HG03571 (cell line): ENCODE data around the gene WDR26.
A peak's percentile ranks its signal among the peaks of the same experiment; 100 is the strongest.

Experiments used
- ATAC-seq: cut with Tn5 transposase; IDR thresholded peaks from one replicate; pipeline ENCODE4 v1.9.1; 2021; ENCODE audit not compliant: unreplicated experiment

The WDR26 gene

GRCh38 chr1:224402472-224403036 is 32.0 kb downstream of the WDR26 start:
- no peak for ATAC-seq

DNA sequence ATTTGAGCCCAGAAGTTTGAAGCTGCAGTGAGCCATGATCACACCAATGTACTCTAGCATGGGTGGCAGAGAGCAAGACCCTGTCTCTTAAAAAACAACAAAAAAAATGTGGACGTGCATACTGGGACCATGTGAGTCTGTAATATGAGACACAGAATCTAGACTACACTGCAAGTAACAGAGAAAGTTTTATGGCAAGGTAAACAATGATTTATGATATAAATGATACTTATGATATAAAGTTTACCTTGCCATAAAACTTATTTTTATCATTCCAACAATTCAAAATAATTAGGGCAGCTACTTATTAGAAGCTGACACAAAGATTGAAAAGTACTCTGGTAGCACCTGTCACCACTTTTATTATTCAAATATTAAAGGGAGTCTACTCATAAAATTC is 34.7 kb downstream of the WDR26 start:
- no peak for ATAC-seq

- no peak for ATAC-seq
Observed at GRCh38 chr1:224393294-224393693, 41.3 kb downstream of the WDR26 start.

DNA sequence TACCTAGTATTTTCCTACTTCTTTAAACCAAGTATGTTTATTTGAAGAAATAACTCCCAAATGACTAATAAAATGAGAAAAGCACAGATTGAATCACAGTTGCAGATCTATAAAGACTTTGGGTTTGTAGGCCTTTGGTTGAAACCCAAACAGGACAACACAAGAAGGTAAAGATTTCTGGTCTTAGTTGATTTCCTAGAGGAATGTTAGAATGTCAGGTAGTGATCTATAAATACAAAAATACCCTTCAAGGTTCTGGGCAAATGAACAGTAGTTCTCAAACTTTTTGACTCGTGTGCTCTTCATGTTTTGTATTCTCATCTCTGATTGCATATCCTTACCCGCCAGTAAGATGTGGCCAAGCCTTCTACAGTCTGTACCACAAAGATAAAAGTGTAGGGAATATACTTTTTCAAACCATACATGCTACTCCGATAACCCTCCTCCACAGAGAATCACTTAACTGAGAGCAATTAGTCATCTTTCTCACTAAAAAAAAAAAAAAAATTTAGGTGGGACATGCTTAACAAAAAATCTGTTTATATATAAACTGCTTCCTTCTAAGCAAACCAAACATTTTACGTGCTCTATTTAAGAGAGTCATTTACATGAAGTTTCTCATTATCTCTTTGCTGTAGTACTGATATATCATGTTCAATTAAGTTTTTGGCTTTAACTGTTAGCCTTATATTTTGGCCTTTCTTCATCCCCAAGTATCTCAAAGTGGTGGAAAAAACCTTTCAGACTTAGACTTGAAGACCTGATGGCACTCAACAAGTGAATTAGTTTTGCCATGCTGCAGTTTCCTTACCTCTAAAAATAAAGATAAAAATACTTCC is 42.0 kb downstream of the WDR26 start:
- ATAC-seq, result no peak

- ATAC-seq, result no peak
Observed at GRCh38 chr1:224390517-224390916, 44.1 kb downstream of the WDR26 start.

- no peak for ATAC-seq
Observed at GRCh38 chr1:224387943-224388342, 46.7 kb downstream of the WDR26 start.

GRCh38 chr1:224387302-224387912 is 47.2 kb downstream of the WDR26 start:
- no peak for ATAC-seq

GRCh38 chr1:224383218-224383617 is 51.4 kb downstream of the WDR26 start:
- no peak for ATAC-seq

DNA sequence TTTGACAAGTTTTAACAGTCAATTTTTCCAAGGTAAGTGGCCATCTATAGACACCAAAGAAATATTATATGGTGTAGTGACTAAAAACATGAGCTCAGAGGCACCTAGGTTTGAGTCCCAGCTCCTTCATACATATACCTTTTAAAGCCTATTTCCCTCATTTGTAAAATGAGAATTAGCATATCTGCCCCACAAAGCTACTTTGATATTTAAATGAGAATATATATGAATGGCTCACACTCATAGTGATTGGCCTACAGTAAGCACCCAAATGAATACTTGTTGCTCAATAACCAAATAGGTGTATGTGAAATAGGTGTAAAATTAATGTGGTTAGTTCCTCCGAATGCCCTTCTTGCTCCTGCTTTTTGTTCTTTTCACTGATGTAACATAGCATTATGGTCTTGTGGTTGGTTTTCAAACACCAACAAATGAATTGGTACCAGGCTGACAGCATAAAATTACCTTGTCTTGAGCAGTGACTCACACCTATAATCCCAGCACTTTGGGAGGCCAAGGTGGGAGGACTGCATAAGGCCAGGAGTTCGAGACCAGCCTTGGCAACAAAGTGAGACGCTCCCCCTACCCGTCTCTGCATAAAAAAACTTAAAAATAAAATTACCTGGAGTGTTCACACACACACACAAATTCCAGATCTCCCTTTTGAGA is 52.6 kb downstream of the WDR26 start:
- no peak for ATAC-seq

- ATAC-seq, result peak; percentile 74
Observed at GRCh38 chr1:224380003-224380402, 54.6 kb downstream of the WDR26 start.

GRCh38 chr1:224378855-224379631 is 55.6 kb downstream of the WDR26 start:
- no peak for ATAC-seq

GRCh38 chr1:224377676-224378006 is 57.0 kb downstream of the WDR26 start:
- peak; percentile 36 for ATAC-seq

GRCh38 chr1:224375059-224375458 is 59.5 kb downstream of the WDR26 start:
- no peak for ATAC-seq

- no peak for ATAC-seq
Observed at GRCh38 chr1:224373008-224373590, 61.5 kb downstream of the WDR26 start.

- peak; percentile 55 for ATAC-seq
Observed at GRCh38 chr1:224368409-224368808, 66.2 kb downstream of the WDR26 start.

DNA sequence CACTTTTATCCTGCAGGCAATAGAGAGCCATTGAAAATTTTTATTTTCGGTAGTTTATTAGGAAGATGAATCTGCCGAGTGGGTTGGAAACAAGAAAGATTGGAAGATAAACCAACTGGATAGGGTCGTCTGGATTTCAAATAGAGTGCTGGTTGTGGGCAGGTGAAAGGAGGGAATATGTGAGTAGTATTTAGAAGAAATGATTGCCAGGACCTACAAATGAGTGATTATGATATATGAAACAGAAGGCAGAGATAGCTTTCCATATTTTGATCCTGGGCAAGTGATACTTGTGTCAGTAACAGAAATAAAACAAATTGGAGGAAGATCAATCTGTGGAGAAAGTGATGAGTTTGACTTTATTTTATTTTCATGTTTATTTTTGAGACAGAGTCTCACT is 75.4 kb downstream of the WDR26 start:
- ATAC-seq, result no peak

DNA sequence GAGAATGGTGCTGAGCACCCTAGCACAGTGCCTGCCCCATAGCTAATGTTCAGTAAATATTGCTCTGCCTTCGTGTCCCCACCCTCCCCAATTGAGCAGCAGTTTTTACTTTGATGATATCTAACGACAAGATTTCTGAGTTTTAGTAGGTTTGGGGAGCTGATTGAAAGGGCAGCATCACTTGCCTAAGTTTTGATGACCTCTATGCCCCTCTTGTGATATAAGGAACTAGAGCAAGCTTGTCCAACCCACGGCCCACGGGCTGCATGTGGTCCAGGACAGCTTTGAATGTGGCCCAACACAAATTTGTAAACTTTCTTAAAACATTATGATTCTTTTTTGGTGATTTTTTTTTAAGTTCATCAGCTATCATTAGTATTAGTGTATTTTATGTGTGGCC is 76.4 kb downstream of the WDR26 start:
- no peak for ATAC-seq

- ATAC-seq, result no peak
Observed at GRCh38 chr1:224357626-224358124, 76.9 kb downstream of the WDR26 start.

DNA sequence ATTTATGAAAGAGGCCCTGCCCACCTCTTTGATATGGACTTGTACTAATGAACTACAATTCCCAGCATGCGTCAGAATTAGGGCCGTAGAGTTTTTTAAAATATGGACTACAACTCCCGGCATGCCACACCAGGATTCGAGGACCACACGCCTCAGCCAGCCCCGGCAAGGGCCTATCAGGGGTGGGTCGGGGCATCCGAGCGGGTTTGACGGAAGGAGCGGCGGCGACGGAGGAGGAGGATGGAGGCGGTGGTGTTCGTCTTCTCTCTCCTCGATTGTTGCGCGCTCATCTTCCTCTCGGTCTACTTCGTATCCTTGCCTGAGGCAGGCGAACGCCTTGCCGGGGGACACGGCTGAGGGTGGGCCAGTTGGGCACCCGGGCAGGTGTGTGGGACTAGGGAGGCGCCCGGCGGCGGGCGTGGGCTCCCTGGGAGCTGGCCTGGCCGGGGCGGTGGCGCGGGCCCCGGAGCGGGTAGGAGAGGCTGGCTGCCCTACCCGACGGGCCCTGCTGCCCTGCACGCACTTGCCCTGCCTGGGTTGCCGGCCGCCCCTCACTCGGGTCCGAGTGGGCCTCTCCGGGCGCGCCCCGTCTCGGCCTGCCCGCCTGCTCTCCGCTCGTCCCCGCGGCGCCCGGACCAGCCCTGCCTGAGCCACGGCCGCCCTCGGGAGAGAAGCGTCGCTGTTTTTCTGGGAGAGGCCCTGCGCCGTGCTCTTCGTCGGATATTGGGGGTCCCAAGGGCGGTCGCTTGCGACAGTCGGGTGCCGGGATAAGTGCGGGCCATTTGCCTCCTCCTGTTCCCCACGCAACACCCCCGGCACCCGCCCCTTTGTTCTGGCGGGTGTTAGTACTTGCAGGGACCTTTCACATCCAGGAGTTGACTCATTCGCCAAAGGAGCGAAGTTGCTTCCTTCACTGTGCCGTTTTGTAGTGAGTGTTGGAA is 77.6 kb downstream of the WDR26 start, which contains the start of gene CNIH4:
Gene CNIH4 (plus strand): TSS at position 195 of the 941 bp plus-strand sequence. CDS start 46 bp downstream, at position 241.
- peak; percentile 99 for ATAC-seq
